NCI-H1417 (cell line): ENCODE data around the gene PROX2.

Experiments
- DNase-seq, 3 experiments: peaks; one replicate each; lab custom pipeline; 2025; lab: John Stamatoyannopoulos, UW

PROX2 gene

GRCh38 chr14:74909501-74909900 lies 33.6 kb upstream of the PROX2 start:
- DNase-seq, result no peak

- DNase-seq, result no peak
Measured at GRCh38 chr14:74908861-74909341, 33.0 kb upstream of the PROX2 start.

- DNase-seq, result no peak
Measured at GRCh38 chr14:74907744-74908143, 31.8 kb upstream of the PROX2 start.

GRCh38 chr14:74906925-74907521 lies 31.1 kb upstream of the PROX2 start:
- no peak for DNase-seq

- peak; percentile 42 to 70 (median 67) for DNase-seq
Measured at GRCh38 chr14:74905595-74906142, 29.7 kb upstream of the PROX2 start.

GRCh38 chr14:74904635-74905503 lies 28.9 kb upstream of the PROX2 start:
- DNase-seq, result peak in 1 of 3 experiments; percentile 26

GRCh38 chr14:74902941-74903705 lies 27.2 kb upstream of the PROX2 start:
- DNase-seq, result no peak

- no peak for DNase-seq
Measured at GRCh38 chr14:74898694-74899093, 22.7 kb upstream of the PROX2 start.

- DNase-seq, result no peak
Measured at GRCh38 chr14:74898083-74898482, 22.1 kb upstream of the PROX2 start.

- no peak for DNase-seq
Measured at GRCh38 chr14:74897642-74898041, 21.7 kb upstream of the PROX2 start.

GRCh38 chr14:74896400-74896799 lies 20.5 kb upstream of the PROX2 start:
- no peak for DNase-seq

GRCh38 chr14:74893614-74894091 lies 17.7 kb upstream of the PROX2 start:
- DNase-seq, result no peak

- no peak for DNase-seq
Measured at GRCh38 chr14:74892745-74893144, 16.8 kb upstream of the PROX2 start.

GRCh38 chr14:74891870-74892269 lies 15.9 kb upstream of the PROX2 start:
- no peak for DNase-seq

- DNase-seq, result no peak
Measured at GRCh38 chr14:74890262-74890661, 14.3 kb upstream of the PROX2 start.

- no peak for DNase-seq
Measured at GRCh38 chr14:74888164-74889158, 12.5 kb upstream of the PROX2 start.

GRCh38 chr14:74886001-74886400 lies 10.1 kb upstream of the PROX2 start:
- DNase-seq, result no peak

- peak; percentile 24 to 73 (median 53) for DNase-seq
Measured at GRCh38 chr14:74882103-74882920, 6.4 kb upstream of the PROX2 start.

- peak; percentile 88 to 92 (median 91) for DNase-seq
Measured at GRCh38 chr14:74881431-74882102, 5.6 kb upstream of the PROX2 start, which contains the start of gene DLST. DLST (plus strand) TSS chr14:74881916; CDS start chr14:74881954, 38 bp downstream.
